HG03108 (cell line): ENCODE results near the gene PWWP3B.
"Not testable (repeated sequence)": the region's sequence is repeated elsewhere in the genome, so short reads cannot be mapped to it uniquely, and the experiment has no call there.

Experiments used
- ATAC-seq: cut with Tn5 transposase; IDR thresholded peaks from one replicate; pipeline ENCODE4 v1.9.1; 2021; ENCODE audit warnings: moderate library complexity; ENCODE audit not compliant: unreplicated experiment

Gene PWWP3B

DNA sequence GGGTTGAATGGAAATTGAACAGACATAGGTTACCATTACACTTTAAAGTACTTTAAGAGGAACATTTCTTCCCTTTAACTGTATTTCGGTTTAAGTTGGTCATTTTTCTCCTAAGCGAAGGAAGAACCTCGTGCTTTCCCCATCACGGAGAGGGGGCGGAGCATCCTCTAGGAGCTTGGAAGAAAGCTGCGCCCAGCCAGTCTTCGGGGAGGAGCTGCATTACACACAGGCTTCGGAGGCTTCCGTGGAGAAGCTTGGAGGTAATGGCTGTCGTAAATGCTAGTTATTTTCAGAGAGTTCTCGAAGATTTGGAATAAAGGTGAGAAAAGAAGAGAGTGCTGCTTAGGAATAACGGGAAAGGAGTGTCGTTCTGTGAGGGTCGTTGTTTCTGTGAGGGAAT is at the start of gene PWWP3B:
PWWP3B (plus strand) TSS at position 199 of the 400 bp plus-strand sequence. CDS start 37,128 bp downstream, outside the sequence.
- no peak for ATAC-seq

DNA sequence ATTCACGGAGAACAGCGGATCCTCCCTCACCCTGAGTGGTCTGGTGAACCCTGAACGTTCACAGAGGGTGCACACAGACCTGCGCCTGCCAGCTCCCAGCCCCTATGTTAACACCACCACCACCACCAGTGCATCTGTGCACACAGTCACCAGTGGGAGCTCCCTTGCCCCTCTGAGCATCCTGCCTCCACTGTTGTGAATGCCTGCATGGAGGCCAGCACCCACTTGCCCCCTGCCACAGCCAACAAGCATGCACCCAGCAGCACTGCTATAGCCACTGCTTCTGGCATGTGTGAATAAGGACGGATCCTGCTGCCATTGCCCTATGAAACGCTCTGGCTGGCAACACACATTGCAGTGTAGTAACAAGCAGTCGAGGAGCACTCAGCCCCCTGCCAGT is 29.1 kb upstream of the PWWP3B start:
- no peak for ATAC-seq

DNA sequence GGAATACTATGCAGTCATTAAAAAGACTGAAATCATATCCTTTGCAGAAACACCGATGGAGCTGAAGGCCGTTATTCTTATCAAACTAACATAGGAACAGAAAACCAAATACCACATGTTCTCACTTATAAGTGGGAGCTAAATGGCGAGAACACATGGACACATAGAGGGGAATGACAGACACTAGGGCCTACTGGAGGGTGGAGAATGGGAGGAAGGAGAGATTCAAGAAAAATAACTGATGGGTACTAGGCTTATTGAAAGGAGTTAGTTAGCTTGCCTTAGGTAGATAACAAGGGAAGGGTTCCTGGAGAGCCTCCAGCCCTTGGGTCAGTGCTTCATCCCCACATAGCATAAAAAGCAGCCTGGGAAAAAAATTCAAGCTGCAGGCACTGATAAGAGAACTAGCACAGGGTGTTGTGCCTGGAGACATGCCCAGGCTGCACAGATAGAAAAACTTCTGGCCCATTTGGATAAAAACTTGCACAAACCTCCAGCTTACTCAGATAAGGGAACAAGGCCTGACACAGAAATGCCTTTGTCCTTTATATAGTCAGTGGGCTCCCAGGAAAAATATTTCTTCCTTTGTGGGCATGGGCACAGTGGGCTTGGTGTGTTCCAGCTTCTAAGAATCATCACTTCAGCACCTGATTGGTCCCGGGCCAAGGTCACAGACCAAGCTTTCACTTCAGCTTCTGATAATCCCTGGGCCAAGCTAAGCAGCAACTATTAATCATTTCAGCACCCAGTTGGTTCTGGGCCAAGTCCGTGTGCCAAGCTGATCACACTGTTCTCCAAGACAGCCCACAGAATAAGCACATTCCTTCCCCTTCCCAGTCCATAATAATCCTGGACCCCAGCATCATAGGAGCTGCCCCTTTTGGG is 23.1 kb upstream of the PWWP3B start:
- ATAC-seq: no peak

DNA sequence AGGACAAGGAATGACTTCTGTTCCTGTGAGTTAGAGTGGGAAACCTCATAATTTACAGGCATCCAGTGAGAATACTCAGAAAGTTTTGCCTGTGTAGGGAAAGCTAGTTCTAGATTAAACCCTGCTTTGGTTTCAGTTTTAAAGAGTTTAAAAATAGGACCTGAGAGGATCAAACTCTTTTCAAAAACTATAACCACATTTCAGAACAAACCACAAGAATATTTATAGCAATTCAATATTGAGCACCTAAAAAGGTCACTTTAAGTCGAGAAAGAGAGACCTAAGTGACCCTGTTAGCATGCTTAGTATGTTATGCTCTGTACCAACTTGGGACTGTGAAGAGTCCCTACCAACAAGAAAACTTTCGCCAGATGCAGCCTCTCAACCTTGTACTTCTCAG is 17.4 kb upstream of the PWWP3B start:
- ATAC-seq: no peak

DNA sequence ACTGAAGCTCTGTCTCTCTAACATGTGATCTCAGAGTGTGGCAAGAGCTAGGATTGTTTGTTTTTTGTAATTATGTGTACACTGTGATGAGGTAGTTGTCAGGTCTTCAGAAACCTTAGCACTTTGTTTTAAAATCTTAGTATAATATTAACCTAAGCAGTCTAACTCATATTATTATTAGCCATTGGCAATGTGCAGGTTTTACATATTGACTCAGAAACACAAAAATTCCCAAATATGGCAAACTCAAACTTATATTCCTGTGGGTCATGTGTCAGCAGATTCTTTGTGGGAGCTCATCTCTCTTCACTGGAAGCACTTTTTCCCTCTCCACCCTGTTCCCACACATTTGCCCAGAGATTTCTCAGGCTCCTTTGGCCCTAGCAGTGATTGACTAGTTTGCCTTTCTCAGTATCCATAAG is 8.2 kb upstream of the PWWP3B start:
- ATAC-seq: no peak

DNA sequence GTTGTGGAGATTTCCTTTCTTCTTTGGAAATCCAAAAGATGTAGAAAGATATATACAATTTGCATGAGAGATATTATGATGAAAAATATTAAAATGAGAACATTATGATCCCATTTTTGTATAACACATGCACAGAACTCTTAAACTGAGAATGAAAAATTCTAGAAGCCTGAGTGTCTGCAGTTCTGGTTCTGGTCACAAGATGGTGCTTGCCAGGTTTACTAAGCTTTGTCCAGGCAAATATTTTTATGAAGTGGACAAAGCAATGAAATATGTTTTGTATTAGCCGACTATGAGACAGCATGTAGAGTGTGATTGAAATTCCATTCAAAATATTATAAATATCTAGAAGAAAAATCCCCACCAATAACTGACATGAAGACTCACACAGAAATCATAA is 2.2 kb downstream of the PWWP3B start:
- ATAC-seq: no peak

DNA sequence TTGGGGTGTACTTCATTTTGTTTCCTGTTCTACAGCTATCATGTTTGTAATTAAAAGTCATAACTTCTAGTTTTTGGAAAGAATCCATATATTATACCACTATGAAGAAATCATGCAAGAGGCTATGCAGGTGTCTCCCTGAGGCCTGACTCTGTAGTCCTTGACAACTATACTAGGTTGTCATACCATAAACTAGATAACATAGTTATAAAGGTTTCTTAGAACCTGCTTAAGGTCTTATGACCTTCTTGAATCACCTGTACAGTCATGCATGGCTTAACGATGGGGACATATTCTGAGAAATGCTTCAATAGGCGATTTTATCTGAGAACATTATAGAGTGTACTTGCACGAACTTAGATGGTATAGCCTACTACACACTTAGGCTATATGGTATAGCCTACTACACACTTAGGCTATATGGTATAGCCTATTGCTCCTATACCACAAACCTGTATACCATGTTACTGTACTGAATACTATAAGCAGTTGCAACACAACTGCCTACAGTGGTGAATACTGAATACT is 3.3 kb downstream of the PWWP3B start:
- ATAC-seq: no peak

DNA sequence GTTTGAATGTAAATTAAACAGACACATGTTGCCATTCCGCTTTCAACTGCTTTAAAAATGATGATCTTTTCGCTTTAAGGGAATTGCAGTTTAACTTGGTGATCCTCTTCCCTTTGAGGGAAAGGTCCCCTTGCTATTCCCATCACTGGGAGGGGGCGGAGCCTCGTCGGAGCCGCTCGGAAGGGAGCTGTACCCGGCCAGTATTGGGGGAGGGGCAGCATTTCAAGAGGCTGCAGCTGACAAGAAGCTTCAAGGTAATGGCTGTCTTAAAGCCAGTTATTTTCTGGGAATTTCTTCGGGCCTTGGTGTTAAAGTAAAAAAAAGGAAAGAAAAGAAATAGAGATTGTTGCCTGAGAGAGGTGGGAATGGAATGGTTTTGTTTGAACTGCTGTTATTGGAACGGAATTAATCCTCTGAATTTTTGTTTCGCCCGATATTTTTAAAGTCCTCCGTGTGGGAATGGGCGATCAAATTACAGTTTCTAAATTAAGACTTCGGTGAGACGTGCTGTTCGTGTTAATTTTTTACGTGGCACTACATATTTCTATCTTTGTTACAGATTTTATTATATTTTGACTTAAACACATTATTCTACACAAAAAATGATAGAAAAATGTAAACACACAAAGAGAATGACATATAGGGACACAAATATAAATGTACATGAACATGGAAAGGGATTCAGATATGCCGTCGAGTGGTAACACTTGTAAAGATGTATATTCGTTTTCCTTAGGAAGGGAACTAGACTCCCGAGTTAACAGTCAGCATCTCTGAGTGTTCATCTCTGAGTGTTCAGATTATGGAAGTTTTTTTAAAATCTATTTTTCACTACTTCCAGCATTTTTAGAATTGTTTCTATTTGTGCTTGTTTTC is 9.2 kb downstream of the PWWP3B start:
- no peak for ATAC-seq

DNA sequence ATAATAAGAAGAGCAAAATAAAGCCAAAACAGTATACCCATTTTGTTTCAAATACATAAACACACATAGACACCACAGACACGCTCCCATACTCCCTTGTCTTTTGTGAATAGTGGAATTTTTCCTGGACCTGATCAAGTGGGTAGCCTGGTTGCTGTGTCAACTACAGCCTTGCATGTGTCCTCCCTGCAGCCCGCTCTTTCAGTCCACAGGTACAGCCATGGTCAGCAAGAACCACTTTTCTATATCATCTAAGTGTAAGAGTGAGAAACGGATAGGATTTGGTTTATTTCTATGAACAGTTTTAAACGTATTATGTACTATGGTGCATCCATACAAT is 9.8 kb downstream of the PWWP3B start:
- no peak for ATAC-seq

DNA sequence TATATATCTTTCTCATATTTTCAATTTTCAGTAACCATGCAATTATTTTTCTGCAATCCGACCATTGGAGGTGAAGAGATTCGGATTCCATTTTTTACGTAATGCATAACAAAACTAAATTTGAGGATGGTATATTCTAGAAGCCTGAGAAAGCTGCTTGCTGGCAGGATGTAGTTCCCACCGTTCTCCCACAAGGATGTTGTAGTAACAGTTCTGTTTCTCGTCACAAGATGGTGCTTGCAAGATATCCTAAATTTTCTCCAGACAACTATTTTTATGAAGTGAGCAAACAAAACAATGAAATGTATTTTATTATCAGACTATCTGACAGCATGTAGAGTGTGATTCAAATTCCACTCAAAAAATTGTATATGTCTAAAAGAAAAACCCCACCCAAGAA is 10.7 kb downstream of the PWWP3B start:
- ATAC-seq: no peak

DNA sequence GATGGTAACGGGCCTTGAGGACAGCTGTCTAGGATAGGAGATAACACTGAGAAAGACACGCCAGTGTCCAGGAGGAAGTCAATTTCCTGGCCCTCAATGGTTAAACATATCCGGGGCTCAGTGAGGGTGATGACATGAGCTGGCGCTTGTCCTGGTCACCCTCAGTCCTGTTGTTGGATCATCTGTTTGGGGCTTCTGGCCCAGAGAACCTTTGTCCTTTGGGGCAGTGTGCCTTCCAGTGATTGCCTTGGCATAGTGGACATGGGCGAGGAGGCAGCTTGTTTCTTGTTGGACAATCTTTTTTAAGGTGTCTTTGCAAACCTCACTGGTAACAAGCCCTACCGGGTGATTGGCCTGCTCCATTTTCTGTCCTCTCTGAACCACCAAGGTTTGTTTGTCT is 15.6 kb downstream of the PWWP3B start:
- not testable (repeated sequence) for ATAC-seq

DNA sequence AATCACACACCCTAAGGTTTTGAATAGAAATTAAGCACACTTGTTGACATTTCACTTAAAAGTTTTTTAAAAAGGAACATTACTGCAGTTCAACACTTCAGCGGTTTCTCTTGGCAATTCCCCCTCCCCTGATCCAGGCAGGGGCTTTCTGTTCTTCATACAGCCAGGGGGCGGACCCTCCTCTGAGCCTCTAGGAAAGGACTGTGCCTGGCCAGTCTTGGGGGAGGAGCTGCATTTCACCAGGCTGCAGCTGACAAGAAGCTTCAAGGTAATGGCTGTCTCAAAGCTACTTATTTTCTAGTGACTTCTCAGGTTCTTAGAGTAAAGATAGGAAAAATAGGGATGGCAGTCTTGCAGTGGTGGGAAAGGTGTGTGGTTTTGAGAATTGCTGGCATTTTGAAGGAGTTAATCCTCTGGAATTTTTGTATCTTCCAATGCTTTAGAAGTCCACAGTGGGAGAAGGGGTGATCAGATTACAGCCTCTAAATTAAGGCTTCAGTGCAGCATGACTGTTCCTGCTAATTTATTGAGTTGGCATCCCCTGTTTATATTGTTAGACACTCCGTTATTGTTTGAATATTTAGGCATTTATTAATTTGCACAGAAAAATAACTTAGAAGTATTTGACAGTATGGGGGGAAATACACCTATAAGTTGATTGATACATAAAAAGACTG is 33.5 kb downstream of the PWWP3B start:
- no peak for ATAC-seq

DNA sequence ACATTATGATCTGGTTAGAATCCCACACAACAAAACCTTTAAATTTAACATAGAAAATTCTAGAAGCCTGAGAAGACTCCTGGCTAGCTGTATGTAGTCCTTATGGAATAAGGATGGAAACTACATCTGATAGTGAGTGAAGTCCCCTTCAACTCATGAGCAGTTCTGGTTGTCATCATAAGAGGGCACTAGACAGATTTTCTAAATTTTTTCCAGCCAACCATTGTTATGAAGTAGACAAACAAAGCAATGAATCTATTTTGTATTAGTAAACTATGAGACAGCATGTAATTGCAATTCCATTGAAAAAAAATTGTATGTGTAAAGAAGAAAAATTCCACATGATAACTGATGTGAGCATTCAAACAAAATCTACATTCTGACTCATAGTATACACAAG is 35.2 kb downstream of the PWWP3B start:
- ATAC-seq: no peak

DNA sequence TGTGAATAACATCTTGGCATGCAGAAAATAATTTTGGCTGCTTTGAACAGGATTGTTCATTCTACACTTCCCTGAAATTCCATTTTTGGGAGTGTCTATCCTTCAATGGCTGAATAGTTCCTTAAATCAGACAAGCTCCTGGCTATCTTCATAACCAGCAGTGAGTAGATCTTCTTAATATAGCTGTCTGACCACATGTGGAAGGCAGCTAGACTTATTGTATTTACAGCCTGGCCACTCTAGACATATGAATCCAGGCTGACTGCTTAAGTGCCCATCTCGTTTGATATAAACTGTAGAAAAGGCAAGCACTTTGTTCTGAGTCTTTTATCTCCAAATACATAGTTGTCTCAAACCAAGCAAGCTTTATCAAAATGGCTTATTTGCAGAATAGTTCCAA is 40.0 kb downstream of the PWWP3B start:
- no peak for ATAC-seq
